ENCODE measurements around the gene PLS3.

GRCh38 chrX:115547448-115547847 lies 13.5 kb upstream of the PLS3 start:
- TF ChIP-seq CTCF (IDR thresholded peaks at IDR 0.05) (no peak), POLR2AphosphoS5 (IDR thresholded peaks at IDR 0.05) (no peak)

Measured in breast epithelium (tissue), 3 donors.